GM21515 (cell line): ENCODE data around the gene AUH.

Source experiments
- ATAC-seq: cut with Tn5 transposase; IDR thresholded peaks from one replicate; pipeline ENCODE4 v1.9.1; 2021; ENCODE audit not compliant: unreplicated experiment

The AUH gene

GRCh38 chr9:91341258-91341746 lies 20.4 kb downstream of the AUH start:
- no peak for ATAC-seq

DNA sequence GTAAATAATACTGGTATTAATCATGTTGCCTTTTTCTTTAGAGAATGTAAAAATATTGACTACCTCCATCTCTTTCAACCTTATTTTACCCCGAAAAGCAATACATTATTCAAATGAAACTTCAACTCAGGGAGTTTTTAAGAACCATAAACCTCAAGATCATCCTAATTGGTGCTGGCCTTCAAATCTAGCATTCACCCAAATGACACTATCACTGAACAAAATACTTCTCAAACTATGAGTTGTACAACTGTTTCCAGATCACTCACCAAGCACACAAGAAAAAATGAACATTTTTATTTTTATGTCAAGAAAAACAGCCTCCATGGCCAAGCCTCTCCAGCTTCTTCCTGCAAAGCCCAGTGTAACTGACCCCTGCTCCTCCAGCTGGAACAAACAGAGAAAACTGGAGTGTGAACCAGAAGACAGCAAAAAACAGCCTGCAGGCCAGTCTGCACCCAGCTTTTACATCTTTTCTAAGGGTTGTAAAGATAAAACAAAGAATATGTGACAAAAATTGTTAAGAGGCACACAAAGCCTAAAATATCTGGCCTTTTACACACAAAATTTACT lies 21.2 kb downstream of the AUH start:
- no peak for ATAC-seq

GRCh38 chr9:91338681-91339080 lies 23.0 kb downstream of the AUH start:
- ATAC-seq = no peak

DNA sequence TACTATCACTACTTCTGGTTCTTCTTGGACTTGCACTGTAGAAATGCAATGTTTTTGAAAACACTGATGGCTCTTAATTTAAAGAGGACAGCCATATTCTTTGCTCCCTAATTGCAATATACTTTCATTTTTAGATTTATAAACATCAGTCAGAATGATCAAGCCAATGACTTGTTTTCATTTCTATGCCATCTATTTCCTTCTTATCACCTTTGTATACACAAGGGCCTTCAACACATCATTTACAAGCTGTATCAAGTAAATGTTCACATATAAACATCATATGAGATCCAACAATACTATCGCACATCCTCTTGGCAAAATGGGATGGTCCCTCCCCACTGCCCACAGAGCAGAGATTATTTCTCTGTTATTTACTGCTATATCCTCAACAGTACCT lies 24.9 kb downstream of the AUH start:
- no peak for ATAC-seq

GRCh38 chr9:91334053-91334452 lies 27.7 kb downstream of the AUH start:
- no peak for ATAC-seq

- no peak for ATAC-seq
Measured at GRCh38 chr9:91333551-91333950, 28.2 kb downstream of the AUH start.

- no peak for ATAC-seq
Measured at GRCh38 chr9:91332546-91333231, 29.0 kb downstream of the AUH start.

DNA sequence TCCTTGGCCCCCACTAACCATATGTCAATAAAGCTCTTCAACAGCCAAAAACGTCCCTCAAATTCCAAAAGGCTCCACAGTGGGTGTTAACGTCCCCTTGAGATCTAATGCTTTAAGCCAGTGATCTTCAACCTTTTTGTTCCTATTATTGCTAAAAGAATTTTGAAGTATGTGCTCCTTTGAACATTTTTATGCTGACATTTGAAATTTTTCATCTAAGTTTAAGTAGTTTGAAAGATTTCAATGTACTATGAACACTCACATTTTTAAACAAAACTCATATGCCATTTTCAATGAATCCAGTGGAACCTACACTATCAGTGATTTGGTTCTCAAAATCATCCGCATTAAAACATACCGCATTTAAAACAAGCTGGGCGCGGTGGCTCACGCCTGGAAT lies 29.9 kb downstream of the AUH start:
- no peak for ATAC-seq

- no peak for ATAC-seq
Measured at GRCh38 chr9:91328186-91328585, 33.5 kb downstream of the AUH start.

GRCh38 chr9:91321691-91322090 lies 40.0 kb downstream of the AUH start:
- ATAC-seq = no peak

GRCh38 chr9:91320299-91320698 lies 41.4 kb downstream of the AUH start:
- no peak for ATAC-seq

- ATAC-seq = no peak
Measured at GRCh38 chr9:91316093-91316492, 45.6 kb downstream of the AUH start.

DNA sequence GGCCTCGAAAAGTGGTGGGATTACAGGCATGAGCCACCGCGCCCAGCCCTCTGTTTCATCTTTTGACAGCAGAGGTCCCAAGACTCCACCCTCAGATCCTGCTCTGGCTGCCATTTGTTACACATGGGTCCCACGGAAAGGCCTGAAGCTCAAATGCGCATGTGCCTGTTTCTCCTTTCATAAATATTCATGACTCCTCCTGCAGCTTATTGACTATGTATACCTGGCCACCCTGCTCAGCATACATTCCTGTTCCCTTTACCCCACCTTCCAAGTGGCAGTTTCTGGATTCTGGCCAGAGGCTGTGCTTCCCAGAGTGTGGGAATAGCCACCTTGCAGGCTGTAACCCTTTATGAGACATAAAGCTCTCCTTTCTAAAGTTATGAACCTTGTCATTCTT lies 46.5 kb downstream of the AUH start:
- no peak for ATAC-seq

GRCh38 chr9:91312717-91313325 lies 48.9 kb downstream of the AUH start:
- ATAC-seq = no peak

GRCh38 chr9:91310037-91310436 lies 51.7 kb downstream of the AUH start:
- ATAC-seq = no peak

- no peak for ATAC-seq
Measured at GRCh38 chr9:91308191-91308590, 53.5 kb downstream of the AUH start.

GRCh38 chr9:91307279-91307678 lies 54.4 kb downstream of the AUH start:
- no peak for ATAC-seq

DNA sequence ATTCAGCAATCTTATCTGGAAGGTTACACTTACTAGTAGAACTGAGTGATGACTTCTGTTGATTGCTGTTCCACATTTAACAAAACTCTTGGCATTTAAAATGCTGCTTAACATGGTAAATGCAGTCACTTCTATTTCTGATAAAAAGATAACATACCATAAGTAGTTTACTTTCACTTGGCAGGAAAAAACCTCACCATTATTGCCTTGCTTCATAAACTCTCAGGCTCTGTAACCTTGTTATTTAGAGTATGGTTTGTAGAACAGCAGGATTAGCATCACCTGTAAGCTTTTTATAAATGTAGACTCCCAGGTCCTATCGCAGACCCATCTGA lies 55.5 kb downstream of the AUH start:
- no peak for ATAC-seq

DNA sequence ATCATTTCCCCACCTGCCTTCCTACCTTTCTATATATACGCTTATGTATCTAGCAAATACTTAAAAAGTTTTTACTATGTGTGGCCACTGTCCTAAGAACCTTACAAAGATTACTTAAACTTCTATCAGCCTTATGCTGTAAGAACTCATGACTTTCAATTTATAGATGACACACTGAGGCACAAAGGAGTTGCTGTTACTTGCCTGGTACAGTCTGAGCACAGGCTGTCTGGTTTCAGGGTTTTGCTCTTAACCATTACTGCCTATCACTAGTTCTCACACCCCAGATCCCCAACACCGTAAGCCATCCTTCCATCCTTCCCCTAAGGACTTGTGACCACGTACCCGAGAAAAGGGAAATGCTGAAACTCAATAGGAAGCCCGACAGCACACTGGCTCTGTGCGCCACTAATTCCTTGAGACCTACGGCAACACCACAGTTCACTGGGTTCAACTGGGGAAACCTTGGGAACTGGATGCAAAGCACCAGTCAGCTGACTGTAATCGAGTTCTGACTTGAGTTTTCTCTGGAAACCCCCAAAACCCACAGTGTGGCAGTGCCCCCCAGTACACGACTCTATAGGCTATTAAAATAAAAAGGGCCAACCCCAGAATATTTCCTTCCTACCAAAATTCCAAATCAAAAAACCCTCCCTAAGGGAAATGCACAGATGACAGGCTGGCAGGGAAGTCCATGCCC lies 56.0 kb downstream of the AUH start:
- no peak for ATAC-seq

DNA sequence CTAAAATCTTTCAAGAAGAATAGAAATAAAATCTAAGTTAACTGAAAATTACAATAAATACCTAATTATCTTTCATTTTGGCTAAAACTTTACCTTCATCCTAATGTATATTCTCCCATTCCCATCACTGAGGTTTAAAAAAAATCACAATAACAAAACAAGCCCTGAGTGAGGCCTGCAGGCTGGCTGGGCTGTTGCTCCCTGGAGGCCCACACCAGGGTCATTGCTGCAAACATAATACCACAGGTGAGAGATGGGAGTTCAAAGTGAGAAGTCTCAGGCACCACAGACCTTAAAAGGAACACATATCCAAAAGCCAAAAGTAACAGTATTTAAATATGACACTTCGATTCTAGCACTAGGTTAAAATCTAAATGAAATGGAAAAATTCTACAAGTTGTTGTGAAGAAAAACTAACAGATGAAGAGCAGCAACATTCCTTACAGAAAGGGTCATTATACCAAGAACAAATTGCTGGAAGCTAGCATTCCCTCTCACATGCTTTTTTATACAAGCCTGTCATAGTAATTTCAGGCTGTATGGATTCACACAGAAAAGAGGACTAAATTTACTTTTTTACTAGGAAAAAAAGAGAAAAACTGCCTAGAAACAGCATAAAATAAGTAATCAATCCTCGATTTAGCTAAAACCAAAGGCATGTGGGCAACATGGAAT lies 57.8 kb downstream of the AUH start:
- ATAC-seq = no peak

DNA sequence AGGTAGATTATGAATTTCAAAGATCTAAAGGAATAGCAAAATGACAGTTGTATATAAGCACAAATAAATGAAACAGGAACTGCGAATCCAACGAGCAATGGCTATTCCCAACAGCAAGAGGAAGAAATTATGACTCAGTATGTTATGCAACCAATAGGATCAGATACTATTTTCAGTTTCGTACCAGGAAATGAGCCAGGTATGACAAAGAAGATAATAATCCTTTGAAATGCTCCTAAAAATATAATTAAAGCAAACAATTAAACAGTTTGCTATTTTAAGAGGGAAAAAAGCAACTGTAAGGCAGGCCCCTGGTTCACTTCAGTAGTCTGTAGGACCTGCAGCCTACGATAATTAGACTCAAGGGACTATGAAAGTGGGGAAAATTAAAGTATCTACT lies 58.9 kb downstream of the AUH start:
- no peak for ATAC-seq

DNA sequence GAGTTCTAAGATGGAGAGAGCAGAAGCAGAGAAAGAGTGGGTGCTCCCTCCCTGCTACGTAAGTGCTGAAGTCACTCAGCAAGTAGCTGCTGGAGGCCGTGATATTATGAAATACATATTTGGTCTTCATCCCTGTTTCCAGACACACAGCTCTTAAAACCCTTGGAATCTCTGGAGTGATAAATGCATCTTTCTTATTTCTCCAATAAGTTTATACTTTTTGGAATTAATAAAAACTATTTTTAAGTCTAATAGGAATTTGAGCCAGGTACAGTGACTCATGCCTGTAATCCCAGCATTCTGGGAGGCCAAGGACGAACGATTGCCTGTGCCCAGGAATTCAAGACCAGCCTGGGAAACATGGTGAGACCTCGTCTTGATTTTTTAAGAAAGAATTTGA lies 60.6 kb downstream of the AUH start:
- no peak for ATAC-seq
